ENCODE measurements around the gene CAMK1D.
"Not testable (repeated sequence)": the region's sequence is repeated elsewhere in the genome, so short reads cannot be mapped to it uniquely, and the experiment has no call there.

CAMK1D gene

GRCh38 chr10:12801214-12802087, 452.1 kb downstream of the CAMK1D start:
- no peak for DNase-seq

- no peak for DNase-seq
These were observed 454.4 kb downstream of the CAMK1D start for GRCh38 chr10:12803776-12804175.

DNA sequence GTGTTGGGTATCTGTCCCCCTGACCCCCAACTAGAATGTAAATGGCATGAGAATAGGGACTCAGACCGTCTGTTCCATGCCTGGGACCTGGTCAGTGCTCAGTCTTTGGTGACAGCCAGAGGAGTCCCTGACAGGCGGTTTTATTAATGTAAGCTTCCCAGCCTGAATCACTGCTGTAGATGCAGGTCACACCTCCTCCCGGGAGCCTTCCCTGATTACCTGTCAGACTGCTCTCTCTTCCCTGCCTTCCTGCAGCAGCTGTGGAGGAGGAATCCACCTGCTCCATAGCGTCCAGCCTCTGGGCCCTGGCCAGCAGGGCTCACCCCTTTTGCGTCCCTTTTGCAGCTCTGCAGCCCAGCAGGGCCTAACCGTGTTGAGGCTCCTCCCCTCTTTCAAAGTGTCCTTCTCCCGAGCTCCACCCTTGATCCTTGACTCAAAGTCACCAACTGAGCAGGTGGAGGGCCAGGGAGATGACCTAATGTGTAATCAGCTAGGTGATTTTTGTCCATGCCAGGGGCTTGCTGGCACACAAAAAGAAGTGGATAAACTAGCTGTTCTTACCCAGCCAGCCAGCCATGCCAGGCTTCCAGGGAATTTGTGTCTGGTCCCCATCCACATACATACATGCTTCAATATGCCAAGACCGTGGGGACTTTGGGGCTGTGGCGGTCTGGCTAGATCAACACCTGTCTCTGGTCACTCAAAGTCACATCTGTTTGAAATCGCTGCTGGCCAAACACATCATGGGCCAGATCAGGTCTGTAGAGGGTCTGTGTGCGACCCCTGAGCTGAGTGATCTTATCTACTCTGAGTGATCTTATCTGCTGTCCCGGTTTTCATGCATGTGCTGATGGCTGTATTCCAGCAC, 457.1 kb downstream of the CAMK1D start:
- no peak for DNase-seq

DNA sequence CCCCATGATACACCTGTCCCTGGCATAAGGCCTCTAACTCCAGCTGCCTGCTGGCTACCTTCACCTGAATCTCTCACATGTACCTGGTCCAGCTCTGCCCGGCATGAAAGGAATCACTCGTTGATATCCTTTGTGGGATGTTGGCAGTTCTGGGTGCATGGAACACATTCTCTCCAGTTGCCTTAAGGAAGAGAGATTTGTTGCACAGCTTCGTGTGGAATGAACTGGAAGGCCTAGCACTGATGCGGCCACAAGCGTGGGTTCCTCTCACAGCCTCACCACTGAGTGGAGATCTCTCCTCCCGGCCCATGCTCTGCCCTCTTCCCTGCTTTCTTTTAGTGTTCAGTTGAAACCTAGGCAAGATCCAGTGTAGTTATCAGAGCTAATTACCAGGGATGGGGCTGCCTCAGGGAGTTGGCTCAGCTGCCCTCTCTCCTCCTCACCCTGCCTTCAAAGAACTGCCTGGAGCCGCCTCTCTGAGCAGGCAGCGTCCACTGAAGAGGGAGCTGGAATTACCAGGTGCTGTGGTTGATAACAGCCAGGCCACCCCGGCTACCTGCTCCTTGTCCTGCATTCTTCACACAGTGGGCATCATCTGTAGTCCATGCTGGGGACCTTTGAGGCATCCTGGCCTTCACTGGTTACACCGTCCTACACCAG, 457.9 kb downstream of the CAMK1D start:
- DNase-seq: no peak

DNA sequence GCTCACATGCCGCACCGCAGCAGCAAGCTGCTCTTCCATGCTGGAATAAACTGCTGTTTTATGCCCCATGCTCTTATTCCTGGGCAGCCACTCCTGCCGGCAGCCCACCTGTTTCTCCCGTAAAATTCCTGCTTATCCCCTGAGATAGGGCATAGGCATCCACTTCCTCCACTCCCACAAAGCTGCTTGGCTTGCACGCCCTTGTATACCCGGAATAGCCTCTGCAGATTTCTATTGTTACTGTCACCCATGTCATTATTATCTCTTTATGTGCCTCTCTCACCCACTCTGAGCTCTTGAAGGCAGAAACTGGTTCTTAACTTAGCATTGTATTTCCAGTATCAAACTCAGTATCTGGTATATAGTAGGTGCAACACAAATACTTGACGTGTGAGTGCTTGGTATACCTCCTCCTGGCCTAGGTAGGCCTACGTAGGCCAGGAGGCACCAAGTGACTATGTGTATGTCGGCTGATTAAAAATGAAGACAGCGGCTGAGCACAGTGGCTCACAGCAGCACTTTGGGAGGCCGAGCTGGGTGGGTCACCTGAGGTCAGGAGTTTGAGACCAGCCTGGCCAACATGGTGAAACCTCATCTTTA, 458.8 kb downstream of the CAMK1D start:
- no peak for DNase-seq

- DNase-seq: not testable (repeated sequence)
These were observed 460.7 kb downstream of the CAMK1D start for GRCh38 chr10:12810046-12810445.

DNA sequence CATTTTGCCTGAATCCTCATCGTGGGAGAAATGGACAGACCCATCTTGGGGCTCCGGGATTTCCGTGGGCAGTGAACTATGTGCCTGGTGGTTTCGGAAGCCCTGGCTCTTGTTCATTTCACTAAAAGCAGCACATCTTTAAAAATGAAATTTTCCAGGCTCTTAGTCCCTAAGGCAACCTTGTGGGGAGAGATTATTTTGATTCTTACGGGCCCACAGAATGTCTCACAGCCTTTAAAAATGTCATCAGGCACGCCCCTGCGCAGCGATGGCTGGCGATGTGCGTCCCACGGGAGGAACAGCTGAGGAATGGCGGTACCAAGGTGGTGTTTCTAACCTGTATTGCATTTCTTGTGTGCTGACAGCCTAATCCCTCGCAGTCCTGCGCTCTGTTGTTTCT, 462.5 kb downstream of the CAMK1D start:
- no peak for DNase-seq

GRCh38 chr10:12812571-12812970, 463.2 kb downstream of the CAMK1D start:
- DNase-seq: no peak

GRCh38 chr10:12814166-12814565, 464.8 kb downstream of the CAMK1D start:
- no peak for DNase-seq

- DNase-seq: no peak
These were observed 469.7 kb downstream of the CAMK1D start for GRCh38 chr10:12819071-12819470.

GRCh38 chr10:12819656-12820055, 470.3 kb downstream of the CAMK1D start:
- no peak for DNase-seq

GRCh38 chr10:12822126-12822892, 473.0 kb downstream of the CAMK1D start:
- no peak for DNase-seq

GRCh38 chr10:12822893-12823170, 473.5 kb downstream of the CAMK1D start:
- DNase-seq: no peak

DNA sequence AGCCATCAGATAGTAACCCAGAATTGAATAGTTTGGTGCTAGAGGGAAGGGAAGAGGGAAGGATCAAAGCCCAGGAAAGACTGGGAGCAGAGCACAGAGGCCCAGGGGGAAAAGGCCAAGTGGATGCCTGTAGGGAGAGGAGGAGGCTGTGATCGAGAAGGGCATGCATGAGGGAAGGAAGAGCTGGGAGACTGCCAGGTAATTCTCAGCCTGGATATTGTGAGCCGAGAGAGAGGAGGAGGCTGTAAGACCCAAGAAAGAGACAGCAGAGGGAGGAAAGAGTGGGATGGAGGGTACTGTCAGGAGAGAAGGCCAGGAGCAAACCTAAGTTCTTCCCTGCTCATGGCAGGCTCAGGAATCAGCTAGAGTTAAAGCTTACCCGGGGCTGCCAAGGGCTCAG, 474.0 kb downstream of the CAMK1D start:
- no peak for DNase-seq

DNA sequence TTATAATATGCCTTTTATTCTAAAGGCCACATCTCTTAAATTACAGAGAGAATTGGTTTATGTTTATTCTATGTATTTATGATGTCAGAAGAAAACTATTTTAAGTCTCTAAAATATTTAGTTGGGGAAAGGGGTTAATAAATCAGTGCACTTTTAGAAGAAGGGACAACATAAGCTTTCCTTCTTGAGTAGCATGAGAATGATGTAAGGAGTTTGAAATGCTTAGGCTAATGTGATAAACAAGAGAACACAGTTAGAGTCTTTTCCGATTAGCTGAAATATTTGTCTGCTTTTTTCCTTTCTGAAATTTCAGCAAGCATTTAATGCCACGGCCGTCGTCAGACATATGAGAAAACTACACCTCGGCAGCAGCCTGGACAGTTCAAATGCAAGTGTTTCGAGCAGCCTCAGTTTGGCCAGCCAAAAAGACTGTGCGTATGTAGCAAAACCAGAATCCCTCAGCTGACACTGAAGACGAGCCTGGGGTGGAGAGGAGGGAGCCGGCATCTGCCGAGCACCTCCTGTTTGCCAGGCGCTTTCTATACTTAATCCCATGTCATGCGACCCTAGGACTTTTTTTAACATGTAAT, 476.0 kb downstream of the CAMK1D start:
- DNase-seq: no peak

DNA sequence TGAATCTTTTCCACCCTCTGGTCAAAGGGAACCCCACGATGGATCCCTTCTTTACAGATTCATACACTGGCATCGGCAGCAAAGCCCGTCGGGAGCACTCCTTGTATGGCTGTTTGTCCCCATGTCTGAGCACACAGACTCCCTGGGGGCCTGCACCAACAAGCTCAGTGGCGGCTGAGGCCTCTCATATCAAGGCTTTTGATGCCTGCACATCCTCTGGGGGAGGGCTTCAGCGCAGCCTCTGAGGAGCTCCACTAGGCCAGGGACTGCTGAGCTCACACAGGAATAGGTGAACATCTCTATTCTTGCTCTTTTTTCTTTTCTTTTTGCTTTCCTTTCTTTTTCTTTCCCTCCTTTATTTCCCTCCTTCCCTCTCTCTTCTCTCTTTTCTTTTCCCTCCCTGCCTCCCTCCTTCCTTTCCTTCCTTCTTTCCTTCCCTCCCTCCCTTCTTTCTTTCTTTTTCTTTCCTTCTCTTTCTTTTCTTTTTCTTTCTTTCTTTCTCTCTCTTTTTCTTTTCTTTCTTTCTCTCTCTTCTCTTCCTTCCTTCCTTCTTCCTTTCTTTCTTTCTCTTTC, 477.5 kb downstream of the CAMK1D start:
- DNase-seq: no peak

DNA sequence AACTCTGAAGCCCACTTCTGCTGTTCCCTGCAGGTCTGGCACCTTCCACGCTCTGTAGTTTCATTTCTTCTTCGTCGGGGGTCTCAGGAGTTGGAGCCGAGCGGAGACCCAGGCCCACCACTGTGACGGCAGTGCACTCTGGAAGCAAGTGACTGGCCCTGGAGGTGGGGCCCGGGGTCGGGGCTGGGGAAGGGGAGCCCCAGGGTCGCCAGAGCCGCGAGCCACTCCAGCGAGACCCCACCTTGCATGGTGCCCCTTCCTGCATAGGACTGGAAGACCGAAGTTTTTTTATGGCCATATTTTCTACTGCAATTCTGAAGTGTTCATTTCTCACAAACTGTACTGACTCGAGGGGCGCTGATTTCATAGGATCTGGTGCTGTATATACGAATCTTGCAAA, 479.4 kb downstream of the CAMK1D start:
- no peak for DNase-seq

- no peak for DNase-seq
These were observed 480.6 kb downstream of the CAMK1D start for GRCh38 chr10:12829831-12830390.

DNA sequence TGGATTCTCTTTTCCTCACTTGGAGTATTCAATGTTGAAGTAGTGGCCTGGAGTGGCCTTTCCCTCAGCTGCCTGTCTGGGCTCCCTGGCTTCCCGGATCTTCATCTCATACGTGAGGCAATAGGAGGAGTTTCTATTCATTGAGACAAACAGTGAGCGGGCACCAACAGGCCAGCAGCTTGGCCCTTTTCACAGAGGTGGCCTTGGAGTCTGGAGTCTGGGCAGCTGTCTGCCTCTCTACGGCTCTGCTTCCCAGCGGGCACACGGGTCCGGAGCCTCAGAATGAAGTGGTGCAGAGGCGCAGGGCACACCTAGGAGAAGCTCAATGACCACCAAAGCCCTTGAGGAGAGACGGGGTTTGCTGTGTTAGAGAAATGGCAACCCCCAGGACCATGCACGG, 482.7 kb downstream of the CAMK1D start:
- DNase-seq: no peak

DNA sequence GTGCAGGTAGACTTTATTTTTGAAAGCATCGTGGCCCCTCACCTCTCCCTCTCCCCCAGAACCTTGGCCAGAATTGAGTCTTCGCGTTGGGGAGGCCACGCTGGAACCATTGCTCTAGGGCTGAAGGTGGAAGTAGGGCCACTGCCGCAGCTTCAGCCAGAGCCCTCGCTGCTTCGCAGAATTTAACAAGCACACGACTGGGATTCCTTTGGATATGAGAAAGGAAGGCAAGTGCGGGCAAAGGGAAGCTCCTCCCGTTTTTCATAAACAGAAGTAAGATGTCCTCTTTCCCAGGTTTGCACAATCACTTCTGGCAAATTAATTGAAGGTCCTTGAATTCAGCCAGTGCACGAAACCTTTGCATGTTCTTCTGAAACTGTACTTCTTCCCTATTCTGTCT, 484.1 kb downstream of the CAMK1D start:
- DNase-seq: no peak

DNA sequence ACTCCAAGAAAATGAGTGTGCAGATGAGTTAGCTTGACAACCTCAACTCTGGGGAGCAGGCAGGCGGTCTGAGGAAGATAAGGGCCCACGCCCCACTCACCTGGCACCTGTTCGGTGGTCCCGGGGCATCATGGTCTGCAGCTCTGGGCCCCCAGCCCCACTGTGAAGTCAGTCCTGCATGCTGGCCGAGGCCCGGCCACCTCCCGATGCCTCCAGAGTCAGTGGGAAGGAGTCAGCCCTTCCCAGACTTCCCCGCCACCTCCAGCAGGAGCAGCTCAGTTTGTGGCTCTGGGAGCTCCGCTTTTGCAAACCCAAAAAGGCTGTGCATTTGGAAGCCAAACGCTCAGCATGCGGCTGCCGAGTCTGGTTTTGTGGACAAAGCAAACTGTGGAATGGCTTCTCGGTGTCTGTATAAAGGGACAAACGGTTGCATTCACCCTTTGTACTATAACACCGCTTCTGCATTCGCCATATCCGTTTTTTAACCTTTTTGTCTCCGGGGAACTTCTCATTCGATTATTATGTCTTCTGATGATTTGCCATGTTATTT, 484.8 kb downstream of the CAMK1D start:
- DNase-seq: no peak
